ENCODE measurements around the gene APRT.
"Not testable (repeated sequence)": the region's sequence is repeated elsewhere in the genome, so short reads cannot be mapped to it uniquely, and the experiment has no call there.

Gene APRT

GRCh38 chr16:88841521-88842307 lies 30.0 kb upstream of the APRT start:
- DNase-seq = no peak

DNA sequence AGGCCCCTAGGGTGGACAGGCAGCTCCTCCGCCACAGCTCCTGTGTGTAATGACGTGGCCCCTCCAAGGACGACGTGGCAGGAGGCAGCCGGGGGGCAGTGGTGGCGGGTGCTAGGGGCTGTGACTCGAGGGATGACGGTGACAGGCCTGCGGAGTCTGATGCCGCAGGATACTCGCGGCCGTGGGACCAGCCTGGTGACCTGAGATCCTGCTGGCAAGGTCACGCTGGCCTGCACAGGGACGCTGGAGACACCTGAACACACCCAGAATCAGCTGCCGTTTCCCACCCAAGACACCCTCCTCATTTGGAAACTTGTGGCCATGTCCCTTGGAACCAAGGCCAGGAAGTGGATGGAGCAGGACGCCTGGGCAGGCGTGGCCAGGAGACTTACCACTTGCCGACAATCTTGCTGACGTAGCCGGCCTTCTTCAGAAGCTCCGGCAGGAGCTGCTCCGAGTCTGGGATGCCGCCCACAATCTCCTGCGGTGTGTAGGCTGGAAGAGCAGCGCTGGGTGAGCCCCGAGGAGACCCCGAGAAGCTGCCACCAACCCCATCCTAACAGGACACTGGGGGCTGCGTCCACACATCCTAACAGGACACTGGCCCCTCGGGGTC lies 29.0 kb upstream of the APRT start:
- DNase-seq = no peak

GRCh38 chr16:88839745-88840599 lies 28.2 kb upstream of the APRT start:
- DNase-seq = no peak

GRCh38 chr16:88839026-88839529 lies 27.4 kb upstream of the APRT start:
- DNase-seq = no peak

DNA sequence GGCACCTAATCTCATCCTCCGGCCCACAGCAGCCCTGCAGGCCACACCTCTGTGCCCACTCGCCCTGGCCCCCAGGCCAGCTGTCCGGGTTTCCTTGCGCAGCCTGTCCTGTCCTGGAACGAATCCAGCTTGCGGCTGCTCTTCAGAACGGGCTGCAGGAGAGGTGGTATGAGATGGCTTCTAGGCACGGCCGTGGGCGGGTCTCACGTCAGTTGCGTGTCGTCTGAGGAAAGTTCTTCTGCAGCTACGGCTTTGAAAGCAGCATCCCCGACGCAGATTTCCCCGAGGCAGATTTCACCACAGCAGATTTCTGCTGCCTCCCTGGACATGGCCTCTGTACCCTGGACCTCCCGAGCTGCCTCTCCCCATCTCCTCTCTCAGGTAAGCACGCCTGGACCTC lies 26.8 kb upstream of the APRT start:
- DNase-seq = no peak

- no peak for DNase-seq
Observed at GRCh38 chr16:88837806-88838205, 26.1 kb upstream of the APRT start.

DNA sequence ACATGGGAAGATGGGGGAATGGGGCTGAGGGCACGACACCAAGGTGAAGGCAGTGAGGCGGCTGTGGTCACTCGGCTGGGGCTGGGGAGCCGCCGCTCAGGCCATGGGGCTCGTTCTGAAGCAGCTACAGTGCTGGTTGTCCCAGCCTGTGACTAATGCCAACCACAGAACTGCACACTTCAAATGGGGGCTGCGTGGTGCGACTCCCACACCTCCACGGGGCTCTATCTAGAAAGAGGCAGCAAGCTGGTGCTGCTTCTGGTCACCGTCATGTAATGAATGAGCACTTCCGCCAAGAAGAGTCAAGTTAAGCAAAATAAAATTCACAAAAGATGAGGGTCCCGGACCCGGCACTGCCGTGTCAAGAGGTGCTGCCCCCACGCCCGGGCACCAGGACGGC lies 25.1 kb upstream of the APRT start:
- DNase-seq = no peak

DNA sequence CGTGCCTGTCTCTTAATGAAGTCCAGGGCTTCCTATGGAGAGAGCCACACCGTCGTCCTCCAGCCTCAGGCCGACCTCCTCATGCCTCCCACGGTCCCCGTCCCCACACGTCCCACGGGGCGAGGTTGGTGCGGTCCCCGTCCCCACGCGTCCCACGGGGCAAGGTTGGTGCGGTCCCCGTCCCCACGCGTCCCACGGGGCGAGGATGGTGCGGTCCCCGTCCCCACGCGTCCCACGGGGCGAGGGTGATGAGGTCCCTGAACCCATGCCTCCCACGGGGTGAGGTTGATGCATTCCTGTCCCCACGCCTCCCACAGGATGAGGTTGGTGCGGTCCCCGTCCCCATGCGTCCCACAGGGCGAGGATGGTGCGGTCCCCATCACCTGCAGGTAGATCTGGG lies 24.1 kb upstream of the APRT start:
- DNase-seq = no peak

GRCh38 chr16:88835383-88835782 lies 23.7 kb upstream of the APRT start:
- DNase-seq = no peak

DNA sequence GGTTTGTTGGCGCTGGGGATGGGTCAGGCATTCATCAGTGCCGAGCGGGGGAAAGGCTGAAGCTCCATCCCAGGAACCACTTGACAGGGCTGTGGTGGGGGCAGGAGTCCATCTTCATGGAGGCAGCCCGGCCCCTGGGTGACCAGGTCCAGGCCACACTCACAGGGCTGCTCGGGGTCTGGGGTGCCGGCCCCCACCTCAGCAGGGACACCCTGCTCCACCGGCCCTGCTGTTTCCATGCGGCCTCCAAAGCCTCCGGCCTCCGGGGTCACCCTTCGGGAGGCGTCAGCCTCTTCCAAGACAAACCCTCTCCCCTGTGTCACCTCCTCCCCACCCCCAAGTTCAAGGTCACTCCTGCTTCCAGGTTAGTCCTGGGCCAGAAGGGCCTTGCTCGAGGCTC lies 22.9 kb upstream of the APRT start:
- DNase-seq = no peak

DNA sequence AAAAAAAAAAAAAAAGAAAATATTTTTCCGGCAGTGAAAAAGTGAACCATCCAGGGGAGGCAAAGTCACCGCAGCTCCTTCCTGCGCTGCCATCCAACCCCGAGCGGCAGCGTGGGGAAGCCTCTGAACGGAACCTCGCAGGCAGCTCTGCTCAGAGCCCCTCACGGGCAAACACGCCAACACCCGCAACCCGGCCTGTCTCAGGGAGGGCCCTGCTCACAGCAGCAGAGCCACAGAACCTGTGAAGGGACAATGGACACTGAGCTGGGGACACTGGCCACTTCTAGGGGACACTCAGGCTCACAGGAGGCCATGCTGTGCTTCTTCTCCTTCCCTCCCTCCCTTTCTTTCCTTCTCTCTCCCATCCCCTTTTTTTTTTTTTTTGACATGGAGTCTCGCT lies 21.4 kb upstream of the APRT start:
- no peak for DNase-seq

DNA sequence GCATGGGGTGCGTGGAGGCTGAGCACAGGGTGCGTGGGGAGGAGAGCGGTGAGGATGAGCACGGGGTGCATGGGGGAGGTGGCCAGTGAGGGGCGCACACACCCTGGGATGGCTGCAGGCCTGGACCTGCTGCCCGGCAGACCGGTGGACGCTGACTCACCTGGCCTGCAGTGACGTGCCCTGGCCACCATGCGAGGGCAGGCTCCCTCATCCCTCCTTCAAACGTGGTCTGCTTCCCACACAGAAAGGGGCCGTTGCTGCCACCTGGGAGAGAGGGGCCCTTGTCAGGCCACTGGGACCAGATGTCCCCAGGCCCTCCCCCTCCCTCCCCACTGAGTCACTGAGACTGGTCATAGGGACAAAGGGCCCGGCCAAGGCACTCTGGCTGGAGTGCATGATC lies 20.1 kb upstream of the APRT start:
- no peak for DNase-seq

DNA sequence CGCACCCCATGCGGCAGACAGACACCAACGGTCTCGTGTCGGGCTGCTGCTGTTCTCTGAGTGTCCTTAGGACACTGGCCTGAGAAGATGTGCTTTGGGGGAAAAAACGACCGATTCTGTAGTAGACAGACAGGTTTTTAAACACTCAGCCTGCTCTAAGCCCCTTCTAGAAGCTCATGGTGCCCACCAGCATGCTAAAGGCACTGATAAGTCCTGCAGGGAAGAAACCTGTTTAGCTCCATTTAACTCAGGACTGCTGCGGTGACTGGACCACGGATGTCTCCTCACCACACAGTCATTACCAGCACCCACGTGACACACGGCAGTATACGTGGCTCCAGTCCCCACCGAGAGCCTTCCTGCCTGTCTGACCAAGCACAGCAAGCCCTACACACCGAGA lies 19.1 kb upstream of the APRT start:
- no peak for DNase-seq

GRCh38 chr16:88830258-88830657 lies 18.5 kb upstream of the APRT start:
- DNase-seq = no peak

DNA sequence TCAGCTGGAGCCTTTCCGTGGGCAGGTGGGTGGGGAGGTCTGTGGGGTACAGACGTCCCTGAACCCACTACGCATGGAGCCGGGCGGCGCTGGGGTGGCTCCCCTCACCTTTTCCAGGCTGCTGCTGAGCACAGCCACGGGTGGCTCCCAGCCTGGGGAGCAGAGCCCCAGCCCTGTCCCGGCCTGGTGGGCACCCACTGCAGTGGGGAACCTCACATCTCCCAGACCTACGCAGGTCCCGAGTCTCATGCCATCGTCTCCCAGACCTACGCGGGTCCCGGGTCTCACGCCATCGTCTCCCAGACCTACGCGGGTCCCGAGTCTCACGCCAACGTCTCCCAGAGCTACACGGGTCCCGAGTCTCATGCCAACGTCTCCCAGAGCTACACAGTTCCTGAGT lies 17.0 kb upstream of the APRT start:
- DNase-seq = no peak

DNA sequence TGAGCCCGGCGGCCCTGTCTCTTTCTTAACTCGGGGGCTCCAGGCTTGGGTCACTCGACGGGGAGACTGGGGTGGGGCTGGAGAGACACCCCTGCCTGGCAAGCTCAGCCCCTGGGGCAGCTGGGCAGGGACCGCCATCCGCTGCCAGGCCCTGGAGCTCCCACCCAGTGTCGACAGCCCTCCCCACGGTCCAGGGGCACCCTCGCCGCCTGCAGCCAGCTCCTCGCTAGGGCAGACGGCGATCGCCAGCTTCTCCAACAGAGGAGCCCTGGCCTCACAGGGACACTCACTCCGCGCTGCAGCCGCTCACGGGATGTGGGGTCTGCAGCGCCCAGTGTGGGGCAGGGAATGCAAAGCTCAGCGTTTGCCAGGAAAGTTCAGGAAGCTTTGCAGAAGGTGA lies 16.0 kb upstream of the APRT start:
- DNase-seq = no peak

GRCh38 chr16:88826070-88826840 lies 14.5 kb upstream of the APRT start:
- DNase-seq = no peak

GRCh38 chr16:88825146-88825545 lies 13.4 kb upstream of the APRT start:
- DNase-seq = no peak

DNA sequence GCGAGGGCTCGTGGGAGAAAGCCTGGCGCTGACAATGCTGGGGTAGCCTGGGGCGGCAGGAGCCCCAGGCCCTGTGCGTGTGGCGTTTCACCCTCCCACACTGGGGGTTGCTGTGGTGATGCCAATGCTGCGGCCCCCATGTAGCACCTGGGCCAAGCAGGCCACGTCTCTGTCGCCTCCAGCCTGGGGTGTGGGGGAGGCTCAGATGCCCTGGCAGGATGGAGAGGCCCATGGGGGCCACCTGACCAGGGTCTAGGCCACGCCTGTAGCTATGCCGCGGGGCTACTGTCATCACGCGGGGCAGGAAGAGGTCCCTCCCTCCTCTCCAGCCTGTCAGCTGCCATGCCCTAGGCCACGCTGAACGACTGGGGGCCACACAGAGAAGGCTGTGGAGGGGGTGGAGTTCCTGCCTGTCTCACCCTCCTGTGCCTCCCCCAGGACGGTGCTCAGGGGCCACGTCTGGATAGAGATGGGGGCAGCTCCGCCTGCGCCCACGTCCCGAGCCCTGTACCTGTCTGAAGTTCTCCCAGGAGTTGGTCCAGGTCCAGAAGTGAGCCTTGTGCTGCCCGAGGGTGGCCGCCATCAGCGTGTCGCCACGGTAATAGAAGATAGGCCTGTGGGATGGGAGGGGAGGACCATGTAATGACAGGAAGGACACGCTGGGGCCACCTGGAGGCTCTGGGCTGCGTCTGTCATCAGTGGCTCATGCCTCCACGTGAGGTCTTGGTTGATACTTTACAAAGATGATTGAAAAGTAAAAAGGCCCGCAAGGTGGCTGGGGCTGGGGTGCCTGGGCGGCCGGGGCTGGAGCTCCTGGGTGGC lies 12.7 kb upstream of the APRT start:
- DNase-seq = no peak

DNA sequence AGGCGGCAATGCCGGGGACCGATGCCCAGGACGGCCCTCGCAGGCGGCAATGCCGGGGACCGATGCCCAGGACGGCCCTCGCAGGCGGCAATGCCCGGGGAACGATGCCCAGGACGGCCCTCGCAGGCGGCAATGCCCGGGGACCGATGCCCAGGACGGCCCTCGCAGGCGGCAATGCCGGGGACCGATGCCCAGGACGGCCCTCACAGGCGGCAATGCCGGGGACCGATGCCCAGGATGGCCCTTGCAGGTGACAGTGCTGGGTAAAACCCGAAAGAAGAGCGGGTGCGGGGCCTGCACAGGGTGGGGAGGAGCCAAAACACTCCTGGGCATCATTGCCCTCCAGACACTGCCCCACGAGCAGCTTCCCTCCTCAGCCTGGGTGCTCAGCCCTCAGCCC lies 11.9 kb upstream of the APRT start:
- DNase-seq = not testable (repeated sequence)

- no peak for DNase-seq
Observed at GRCh38 chr16:88822281-88823040, 10.7 kb upstream of the APRT start.
